ENCODE measurements around the gene TRIM8. TPM values are rescaled to one million over a fixed set of nuclear protein-coding genes. Genes with fewer than 3 reads are reported as not detected.
A peak's percentile ranks its signal among the peaks of the same experiment; 100 is the strongest.

Gene TRIM8
- total and polyA plus RNA-seq, 9 of the 15 experiments (the other 6 are each of a cell fraction or from before 2014, with no cell fraction given), result 1.7 to 26.0 (median 9.1) TPM

DNA sequence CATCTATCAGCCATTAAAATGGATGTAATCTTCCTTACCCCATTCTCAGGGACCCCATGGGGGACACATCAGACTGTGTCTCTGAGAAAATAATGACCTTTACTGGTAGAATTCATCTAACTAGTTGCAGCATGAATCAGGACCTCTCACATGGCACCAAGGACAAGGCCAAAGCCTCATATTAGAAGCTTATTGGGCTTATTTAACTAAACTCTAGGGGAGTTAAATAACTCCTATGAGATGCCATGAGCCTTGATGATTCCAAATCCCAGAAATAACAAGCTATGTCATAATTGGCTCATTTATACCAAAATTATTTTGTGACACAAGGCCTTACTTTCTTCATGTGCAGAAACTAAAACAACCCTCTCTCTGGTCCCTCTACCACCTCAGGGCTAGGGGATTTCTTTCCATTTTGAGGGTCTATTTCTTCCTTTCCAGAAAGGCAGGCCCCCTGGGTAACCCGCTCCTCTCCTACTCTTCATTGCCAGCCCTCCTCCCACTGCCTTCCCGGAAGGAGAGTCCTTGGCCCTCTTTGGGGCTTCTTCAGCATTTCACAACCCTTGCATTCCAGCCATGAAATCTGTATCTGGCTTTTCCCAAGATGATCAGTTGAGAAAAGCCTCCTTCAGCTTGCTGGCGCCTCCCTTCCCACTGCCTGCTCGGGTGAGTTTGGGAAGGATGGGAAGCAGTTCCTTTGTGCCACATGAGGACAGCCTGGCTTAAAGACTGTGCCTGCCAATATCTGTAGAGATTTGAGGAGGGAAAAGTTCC is 41.8 kb upstream of the TRIM8 start (continued):
- TF ChIP-seq ZNF274 (IDR thresholded peaks at IDR 0.05; ENCODE audit: borderline replicate concordance, low read depth, low read length), result no peak

DNA sequence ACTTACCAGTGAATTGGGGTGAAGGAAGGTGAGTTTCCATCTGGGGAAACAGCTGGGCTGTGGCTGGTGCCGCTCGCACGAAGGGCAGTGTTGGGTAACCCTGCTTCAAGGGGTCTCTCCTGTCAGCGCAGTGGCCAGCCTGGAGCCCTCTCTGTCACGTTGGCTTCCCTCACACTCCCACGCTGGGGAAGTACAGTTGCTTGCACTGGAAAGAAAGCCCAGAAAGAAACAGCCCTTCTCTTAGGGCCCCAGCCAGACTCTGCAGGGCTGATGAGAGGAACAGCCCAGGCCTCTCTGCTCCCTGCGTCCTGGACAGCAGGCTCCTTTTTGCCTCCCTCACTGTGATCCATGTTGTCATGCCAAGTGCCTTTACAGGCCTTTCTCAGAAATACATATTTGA is 40.3 kb upstream of the TRIM8 start:
- in situ Hi-C loops (cut with MboI) (loop anchor here (25.0 kb wide), 1 partner anchor 767 kb away; the partner anchor contains the start of gene KCNIP2), intact Hi-C loops (cut with micrococcal nuclease) (no loop called here)
- Histone ChIP-seq H3K27me3 (ENCODE audit: control insufficient read depth in 2 of 2, insufficient read depth in 2 of 2, low read length in 2 of 2) (no peaks in the 10 kb centered on the region), H3K79me2 (ENCODE audit: control insufficient read depth, insufficient read depth, low read length) (no peaks in the 10 kb centered on the region), H3K9me1 (ENCODE audit: control insufficient read depth, insufficient read depth, low read length) (no peaks in the 10 kb centered on the region), H4K20me1 (replicated peaks; ENCODE audit: control insufficient read depth, insufficient read depth, low read length) (no peaks in the 10 kb centered on the region), H3K4me1 (replicated peaks in 1 of 2; ENCODE audit: control insufficient read depth in 2 of 2, insufficient read depth in 2 of 2, low read length in 2 of 2) (peaks cover 28 to 38% of the 10 kb centered on the region in 2 experiments), H3K9me3 (replicated peaks; ENCODE audit: control insufficient read depth, insufficient read depth, low read depth, low read length) (no peaks in the 10 kb centered on the region), H3K36me3 (ENCODE audit: control insufficient read depth, insufficient read depth, low read length) (peaks cover 7% of the 10 kb centered on the region; the same call in 1 of the 3 replicates), H3K27ac (ENCODE audit: extremely low read depth, low read depth, low read length) (no peak overlapping the region), H3K4me3 (no peak overlapping the region), H2AFZ (ENCODE audit: low read depth, low read length) (no peak overlapping the region), H3K9ac (ENCODE audit: insufficient read depth in 1 of 2, low read depth in 2 of 2, low read length in 2 of 2) (peak overlapping the region in 1 of 2 experiments; percentile 53; a peak in 2 of 4 replicates), H3K4me2 (ENCODE audit: insufficient read depth, low read length) (no peak overlapping the region)
- ChIA-PET POLR2A (no interaction called here), CTCF (ENCODE audit: low intra/inter-chr PET ratio) (interaction anchor here (0.6 kb wide), 1 partner anchor 763 kb away, joined by 3 read pairs; no protein-coding TSS in a partner anchor)
- FAIRE-seq (no peak), ATAC-seq (no peak), DNase-seq (ENCODE audit: extremely low read depth in 1 of 4, low spot score in 3 of 4) (no peak)
- no TSS peak for BruUV-seq (replicated peaks)
- 73% methylated on average over 3 of the region's 7 CpGs for WGBS (ENCODE audit: insufficient coverage, low coverage, missing lambda C conversion rate)
- TF ChIP-seq ARID2 (IDR thresholded peaks at IDR 0.05), result no peak
- no peak for TF ChIP-seq ZNF316 (IDR thresholded peaks at IDR 0.05)
- TF ChIP-seq RBBP5 (IDR thresholded peaks at IDR 0.05; ENCODE audit: borderline replicate concordance, insufficient read depth, low read length, poor library complexity, severe bottlenecking), result no peak
- no peak for TF ChIP-seq POLR2AphosphoS2 (IDR thresholded peaks at IDR 0.05; ENCODE audit: low read length)
- no peak for TF ChIP-seq MYNN (IDR thresholded peaks at IDR 0.05)
- no peak for TF ChIP-seq MYNN (CRISPR knock-in tag; IDR thresholded peaks at IDR 0.05)
- no peak for TF ChIP-seq MCM7 (IDR thresholded peaks at IDR 0.05)
- no peak for TF ChIP-seq RBM22 (IDR thresholded peaks at IDR 0.05; ENCODE audit: low read depth, low read length, poor library complexity, severe bottlenecking)
- no peak for TF ChIP-seq HLTF (IDR thresholded peaks at IDR 0.05)
- TF ChIP-seq ZNF274 (IDR thresholded peaks at IDR 0.05; ENCODE audit: borderline replicate concordance, low read depth, low read length), result no peak
- TF ChIP-seq, protein P1, sequence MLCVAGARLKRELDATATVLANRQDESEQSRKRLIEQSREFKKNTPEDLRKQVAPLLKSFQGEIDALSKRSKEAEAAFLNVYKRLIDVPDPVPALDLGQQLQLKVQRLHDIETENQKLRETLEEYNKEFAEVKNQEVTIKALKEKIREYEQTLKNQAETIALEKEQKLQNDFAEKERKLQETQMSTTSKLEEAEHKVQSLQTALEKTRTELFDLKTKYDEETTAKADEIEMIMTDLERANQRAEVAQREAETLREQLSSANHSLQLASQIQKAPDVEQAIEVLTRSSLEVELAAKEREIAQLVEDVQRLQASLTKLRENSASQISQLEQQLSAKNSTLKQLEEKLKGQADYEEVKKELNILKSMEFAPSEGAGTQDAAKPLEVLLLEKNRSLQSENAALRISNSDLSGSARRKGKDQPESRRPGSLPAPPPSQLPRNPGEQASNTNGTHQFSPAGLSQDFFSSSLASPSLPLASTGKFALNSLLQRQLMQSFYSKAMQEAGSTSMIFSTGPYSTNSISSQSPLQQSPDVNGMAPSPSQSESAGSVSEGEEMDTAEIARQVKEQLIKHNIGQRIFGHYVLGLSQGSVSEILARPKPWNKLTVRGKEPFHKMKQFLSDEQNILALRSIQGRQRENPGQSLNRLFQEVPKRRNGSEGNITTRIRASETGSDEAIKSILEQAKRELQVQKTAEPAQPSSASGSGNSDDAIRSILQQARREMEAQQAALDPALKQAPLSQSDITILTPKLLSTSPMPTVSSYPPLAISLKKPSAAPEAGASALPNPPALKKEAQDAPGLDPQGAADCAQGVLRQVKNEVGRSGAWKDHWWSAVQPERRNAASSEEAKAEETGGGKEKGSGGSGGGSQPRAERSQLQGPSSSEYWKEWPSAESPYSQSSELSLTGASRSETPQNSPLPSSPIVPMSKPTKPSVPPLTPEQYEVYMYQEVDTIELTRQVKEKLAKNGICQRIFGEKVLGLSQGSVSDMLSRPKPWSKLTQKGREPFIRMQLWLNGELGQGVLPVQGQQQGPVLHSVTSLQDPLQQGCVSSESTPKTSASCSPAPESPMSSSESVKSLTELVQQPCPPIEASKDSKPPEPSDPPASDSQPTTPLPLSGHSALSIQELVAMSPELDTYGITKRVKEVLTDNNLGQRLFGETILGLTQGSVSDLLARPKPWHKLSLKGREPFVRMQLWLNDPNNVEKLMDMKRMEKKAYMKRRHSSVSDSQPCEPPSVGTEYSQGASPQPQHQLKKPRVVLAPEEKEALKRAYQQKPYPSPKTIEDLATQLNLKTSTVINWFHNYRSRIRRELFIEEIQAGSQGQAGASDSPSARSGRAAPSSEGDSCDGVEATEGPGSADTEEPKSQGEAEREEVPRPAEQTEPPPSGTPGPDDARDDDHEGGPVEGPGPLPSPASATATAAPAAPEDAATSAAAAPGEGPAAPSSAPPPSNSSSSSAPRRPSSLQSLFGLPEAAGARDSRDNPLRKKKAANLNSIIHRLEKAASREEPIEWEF (CRISPR knock-in tag; IDR thresholded peaks at IDR 0.05), result no peak
